Measurements from ENCODE around the gene WWC2.

Gene WWC2

DNA sequence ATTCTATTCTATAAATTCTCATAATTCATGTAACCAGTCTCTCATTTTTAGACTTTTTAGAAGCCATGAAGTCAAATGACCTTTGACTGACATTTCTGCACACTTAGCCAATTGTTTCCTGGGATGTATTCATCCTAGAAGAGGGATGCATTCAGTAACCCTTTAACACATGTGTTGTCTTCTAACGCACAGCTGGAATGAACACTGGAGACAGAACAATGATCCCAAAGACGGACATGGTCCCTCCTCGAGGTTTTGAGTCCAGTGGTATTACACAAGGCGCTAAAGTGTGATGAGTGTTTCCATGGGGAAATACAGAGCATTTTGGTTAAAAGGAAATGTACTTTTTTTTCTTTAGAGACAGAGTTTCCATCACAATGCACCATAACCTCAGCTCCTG, 263.0 kb downstream of the WWC2 start:
- no peak for DNase-seq

DNA sequence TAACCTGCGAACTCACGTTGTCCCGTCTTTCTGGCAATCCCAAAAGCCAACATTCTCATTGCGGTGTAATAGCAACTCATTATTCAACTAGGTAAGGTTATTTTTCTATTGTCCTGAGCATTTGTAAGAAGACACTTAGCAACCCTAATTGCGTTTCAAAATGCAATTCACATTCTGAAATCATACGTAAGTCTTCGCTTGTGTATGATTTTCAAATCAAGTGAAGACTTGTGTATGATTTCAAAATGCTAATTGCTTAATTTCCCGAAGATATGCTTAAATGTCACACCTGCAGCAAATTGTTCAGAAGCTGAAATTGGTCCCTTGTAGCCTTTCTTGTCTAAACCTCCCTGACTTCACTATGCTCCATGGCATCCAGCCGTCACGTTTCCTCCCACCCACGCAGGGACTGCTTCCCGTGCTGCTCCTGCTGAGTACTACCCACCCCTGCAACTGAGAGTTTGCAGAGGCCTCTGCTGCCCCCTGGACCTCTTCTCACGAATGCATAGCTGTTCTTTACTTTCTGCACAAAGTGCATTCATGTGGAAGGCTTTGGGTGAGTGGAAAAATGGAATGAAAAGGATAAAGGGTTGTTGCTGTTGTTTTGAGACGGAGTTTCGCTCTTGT, 264.0 kb downstream of the WWC2 start:
- DNase-seq, result no peak

DNA sequence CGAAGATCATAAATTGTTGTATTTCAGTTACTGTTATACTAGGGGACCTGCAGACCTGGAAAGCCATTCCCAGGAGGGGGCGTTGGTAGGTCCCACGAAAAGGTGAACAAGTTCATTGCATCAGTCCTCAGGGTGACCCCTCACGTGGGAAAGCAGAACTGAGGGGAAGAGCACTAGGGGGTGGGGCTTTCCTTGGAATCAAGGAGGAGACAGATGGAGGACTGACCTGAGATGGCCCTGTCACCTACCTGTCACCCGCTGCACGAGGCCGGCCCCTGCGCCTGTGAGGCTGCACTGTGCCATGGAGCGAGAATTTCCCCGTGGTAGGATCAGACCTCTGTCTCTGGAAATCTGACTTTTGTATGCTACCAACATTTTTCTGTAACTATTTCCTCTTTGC, 265.0 kb downstream of the WWC2 start:
- DNase-seq, result no peak

DNA sequence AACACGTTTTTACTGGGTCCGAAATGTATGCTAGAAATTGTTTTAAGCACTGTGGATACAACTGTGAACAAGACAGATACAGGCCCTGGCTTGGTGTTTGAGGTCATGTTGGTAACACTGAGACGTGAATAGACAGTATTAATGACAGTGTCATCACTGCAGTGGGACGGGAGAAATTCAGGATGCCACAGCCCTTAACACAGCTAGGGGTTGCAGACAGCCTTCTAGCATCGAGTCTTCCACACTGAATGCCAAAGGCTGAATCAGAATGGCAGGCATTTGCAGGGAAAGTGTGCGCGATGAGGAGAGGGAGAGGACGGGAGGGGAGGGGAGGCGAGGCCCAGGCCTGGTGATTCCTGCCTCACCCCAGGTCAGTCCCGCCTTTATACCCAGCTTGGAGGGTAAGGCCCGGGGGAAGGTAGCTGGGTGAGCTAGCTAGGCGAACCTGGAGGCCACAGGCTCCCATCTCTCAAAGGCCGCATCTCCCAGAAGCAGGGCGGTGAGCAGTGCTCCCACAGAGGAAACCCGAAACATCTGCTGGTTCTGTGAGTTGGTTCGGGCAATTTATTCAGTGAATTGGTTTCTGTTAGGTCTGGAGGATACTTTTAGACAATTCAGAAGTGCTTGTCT, 267.3 kb downstream of the WWC2 start:
- no peak for DNase-seq

DNA sequence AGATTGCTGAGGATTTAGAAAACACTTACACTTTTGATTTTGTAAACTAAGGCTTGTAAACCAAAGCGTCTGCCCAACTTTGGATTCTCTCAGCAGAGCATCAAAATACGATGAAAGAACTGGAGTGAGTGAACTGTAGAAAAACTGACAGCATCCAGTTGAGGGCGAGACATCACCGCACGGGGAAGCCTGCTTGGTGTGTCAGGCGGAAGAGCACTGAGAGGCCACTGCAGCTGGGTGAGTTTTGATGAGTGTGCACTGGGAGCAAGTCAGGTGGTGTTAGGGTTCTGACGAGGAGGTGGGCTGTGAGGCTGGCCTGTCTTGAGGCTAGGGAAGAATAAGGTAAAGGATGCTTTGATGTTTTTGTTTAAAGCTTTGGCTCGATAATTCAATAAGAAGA, 270.0 kb downstream of the WWC2 start:
- no peak for DNase-seq
